WI38 (cell line): Measurements from ENCODE around the gene ARID1B.

Experiments used
- H3K4me3 ChIP-seq: 2 replicates; pipeline ENCODE4 v1.5.1; 2011; ENCODE audit warnings: low read depth, mild to moderate bottlenecking, control low read depth, low read length
- CTCF ChIP-seq: IDR thresholded peaks from 2 replicates; pipeline ENCODE4 v1.5.1; 2012; ENCODE audit warnings: low read depth, mild to moderate bottlenecking, control low read depth, low read length

The ARID1B gene

DNA sequence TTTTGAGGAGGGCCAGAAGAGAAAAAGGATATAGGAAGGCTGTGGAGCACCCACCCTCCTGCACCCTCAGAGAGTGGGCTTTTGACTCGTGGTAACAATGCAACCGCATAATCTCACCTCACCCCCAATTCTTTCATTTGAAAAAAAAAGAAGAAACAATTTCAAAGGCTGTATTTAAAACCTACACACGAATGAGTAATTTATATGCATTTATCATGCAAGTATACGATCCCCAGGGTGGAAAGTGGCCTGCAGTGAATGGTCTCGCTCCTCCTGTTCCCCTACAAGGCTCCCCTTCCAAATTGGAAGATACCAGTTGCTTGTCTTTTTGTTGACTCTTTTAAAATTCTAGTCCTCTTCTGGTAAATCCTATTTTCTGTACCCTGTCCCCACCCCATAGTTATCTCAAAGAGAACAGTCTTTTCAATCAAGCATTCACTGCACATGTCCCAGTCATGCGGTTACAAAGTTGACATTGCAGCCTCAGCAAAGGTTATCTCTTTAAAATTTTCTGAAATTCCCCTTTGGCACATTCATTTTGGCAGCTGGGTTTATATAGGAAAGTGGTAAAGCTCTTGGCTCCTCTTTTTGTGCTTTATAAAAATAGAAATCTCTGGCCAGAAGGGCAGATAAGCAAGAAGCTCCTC lies 110.6 kb downstream of the ARID1B start:
- no peak for TF ChIP-seq CTCF
- H3K4me3 ChIP-seq = no peak overlapping the region

DNA sequence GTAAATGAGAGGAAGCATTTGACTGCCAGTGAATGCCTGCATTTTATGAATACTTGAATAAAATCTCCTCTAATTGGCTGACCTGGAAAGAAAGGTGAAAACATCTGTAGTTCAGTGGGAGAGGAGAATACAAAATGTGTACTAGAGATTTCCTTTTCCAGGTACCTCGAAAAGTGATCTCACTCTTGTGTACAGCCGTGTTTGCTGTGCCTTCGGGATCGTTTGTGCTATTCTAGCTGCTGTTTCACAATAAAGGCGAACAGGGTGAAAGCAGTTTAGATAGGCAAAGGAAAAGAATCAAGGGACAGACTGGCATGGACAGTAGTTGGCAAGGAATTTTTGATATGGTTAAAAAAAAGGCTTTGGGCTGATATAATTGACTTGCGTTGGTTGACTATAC lies 112.3 kb downstream of the ARID1B start:
- TF ChIP-seq CTCF = no peak
- no peak overlapping the region for H3K4me3 ChIP-seq

DNA sequence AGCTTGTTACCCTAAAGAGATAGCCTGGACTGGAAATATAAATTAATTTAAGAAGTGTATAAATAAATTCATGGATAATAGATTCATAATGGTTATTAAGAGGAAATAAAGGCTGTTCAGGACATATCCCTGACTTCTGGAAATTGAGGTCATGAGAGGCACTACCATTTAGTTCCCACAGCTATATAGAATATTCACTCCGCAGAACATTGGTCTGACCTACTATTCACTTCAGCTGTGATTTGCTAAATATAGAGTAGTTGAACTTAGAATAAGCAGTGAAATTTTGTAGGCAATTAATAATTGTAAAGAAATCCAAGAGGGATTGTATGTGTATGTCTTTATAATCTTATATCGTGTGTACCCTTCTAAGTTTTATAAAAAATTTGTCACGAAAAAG lies 112.8 kb downstream of the ARID1B start:
- TF ChIP-seq CTCF = no peak
- no peak overlapping the region for H3K4me3 ChIP-seq

DNA sequence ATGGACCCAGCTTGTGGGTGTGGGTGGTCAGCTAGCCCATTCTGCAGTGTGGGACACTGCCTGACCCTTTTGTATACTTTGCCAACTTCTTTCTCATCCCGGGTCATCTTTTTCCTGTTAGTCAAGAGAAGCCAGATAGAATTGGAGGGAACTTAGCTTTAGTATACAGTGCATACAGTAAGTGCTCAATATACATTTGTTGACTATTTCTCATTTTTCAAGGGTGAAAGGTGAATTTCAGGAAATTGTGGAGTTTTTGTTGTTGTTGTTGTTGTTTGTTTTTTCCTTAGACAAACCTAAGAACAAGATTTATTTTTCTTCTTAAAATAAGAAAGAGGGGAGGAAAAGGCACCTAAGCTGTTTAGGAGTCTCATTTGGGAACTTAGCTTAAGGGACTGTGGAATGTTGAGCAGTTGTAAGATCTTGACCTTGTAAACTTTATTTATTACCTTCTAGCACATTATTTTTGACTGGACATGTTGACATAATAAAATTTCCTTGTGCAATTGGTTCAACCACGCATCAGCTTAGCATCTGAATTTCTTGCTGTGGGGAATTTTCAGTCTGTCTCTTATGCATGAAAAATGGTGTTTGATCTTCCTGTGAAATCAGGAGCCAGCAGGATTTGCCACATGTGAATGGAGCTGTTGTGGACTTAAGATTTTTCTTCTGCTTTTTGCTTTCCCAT lies 113.6 kb downstream of the ARID1B start:
- no peak overlapping the region for H3K4me3 ChIP-seq
- no peak for TF ChIP-seq CTCF

GRCh38 chr6:156897907-156898531 lies 120.8 kb downstream of the ARID1B start:
- TF ChIP-seq CTCF = no peak

DNA sequence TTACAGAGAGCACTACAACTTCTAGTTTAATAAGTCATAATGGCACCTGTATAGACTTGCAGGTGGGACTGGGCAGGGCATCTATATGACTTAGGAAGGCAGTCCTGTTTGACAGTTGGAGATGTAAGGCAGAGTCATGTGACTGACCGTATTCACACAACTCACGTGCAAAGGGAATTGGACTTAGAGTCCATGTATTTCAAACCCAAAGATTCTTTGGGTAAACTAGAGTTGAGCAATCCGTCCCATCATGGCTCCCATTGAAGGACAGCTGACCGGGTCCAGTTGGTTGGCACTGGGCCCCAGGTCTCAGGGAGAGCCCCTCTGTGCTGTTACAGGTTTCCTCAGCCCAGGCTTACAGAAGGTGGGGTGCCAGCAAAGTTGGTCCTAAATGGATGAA lies 121.9 kb downstream of the ARID1B start:
- no peak overlapping the region for H3K4me3 ChIP-seq
- TF ChIP-seq CTCF = no peak

More at GRCh38 chr6:156897907-156898531, 120.8 kb downstream of the ARID1B start:
- no peak overlapping the region for H3K4me3 ChIP-seq

DNA sequence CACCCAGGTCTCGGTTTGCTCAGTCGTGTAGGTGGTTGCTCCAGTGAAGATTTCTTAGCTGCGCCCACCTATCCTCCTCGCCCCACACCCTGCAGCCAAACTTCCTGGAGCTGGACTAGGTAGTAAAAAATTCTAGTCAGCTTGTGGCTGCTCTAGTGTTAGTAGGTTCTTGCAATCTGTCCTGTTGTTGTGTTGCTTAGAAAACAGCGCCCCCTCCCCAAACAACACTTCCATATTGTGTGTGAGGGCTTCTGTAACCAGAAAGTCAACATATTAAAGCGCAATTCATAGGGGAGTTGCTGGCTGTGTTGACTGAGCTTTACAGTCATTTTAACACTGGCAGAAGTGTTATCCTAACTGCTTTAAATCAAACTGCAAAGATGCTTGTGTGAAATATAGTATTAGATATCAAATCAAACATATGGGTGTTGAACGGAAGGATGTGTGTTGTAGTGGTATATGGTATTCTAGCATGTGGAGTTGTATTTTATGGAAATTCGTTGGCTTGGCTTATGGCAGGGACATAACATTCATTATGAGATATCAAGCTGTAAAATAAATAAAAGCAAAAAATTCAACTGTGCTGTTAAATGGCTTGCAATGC lies 122.5 kb downstream of the ARID1B start:
- H3K4me3 ChIP-seq = no peak overlapping the region
- no peak for TF ChIP-seq CTCF
